Erythroblast (primary cell): Measurements from ENCODE around the gene FAAP100.

Source experiments
- DNase-seq, 2 experiments: peaks; one replicate each; lab custom pipeline; 2025; lab: John Stamatoyannopoulos, UW
- GATA1 ChIP-seq: IDR thresholded peaks from 2 replicates; pipeline ENCODE4 v1.6.1; 2011; ENCODE audit warnings: low read depth, mild to moderate bottlenecking, control low read depth, low read length, moderate library complexity
- POLR2A ChIP-seq: IDR thresholded peaks from 2 replicates; pipeline ENCODE4 v1.6.1; 2011; ENCODE audit warnings: mild to moderate bottlenecking, low read length

The FAAP100 gene

GRCh38 chr17:81580481-81580880 is 28.3 kb upstream of the FAAP100 start:
- peak; percentile 38 to 66 for DNase-seq
- TF ChIP-seq GATA1 (no peak), POLR2A (no peak)

GRCh38 chr17:81579821-81580321 is 27.7 kb upstream of the FAAP100 start:
- peak; percentile 39 to 43 for DNase-seq

GRCh38 chr17:81579298-81579697 is 27.1 kb upstream of the FAAP100 start:
- no peak for TF ChIP-seq POLR2A
- no peak for TF ChIP-seq GATA1
- DNase-seq = no peak

More at GRCh38 chr17:81579821-81580321, 27.7 kb upstream of the FAAP100 start:
- TF ChIP-seq POLR2A (no peak), GATA1 (no peak)

- no peak for TF ChIP-seq POLR2A
- TF ChIP-seq GATA1 = no peak
Measured at GRCh38 chr17:81578561-81579225, 26.5 kb upstream of the FAAP100 start.

GRCh38 chr17:81578038-81578441 is 25.9 kb upstream of the FAAP100 start:
- TF ChIP-seq POLR2A = no peak
- TF ChIP-seq GATA1 = no peak
- no peak for DNase-seq

More at GRCh38 chr17:81578561-81579225, 26.5 kb upstream of the FAAP100 start:
- DNase-seq = peak in 1 of 2 experiments; percentile 20

GRCh38 chr17:81577278-81578000 is 25.3 kb upstream of the FAAP100 start:
- DNase-seq = no peak
- TF ChIP-seq GATA1 = no peak
- TF ChIP-seq POLR2A = no peak

GRCh38 chr17:81576621-81577277 is 24.6 kb upstream of the FAAP100 start:
- no peak for DNase-seq
- TF ChIP-seq POLR2A (no peak), GATA1 (no peak)

- no peak for DNase-seq
- TF ChIP-seq POLR2A = no peak
- TF ChIP-seq GATA1 = no peak
Measured at GRCh38 chr17:81575836-81576235, 23.7 kb upstream of the FAAP100 start.

GRCh38 chr17:81574643-81574956 is 22.4 kb upstream of the FAAP100 start:
- TF ChIP-seq POLR2A = no peak
- TF ChIP-seq GATA1 = no peak
- DNase-seq = no peak

GRCh38 chr17:81573794-81574642 is 21.9 kb upstream of the FAAP100 start:
- no peak for TF ChIP-seq POLR2A
- no peak for TF ChIP-seq GATA1
- no peak for DNase-seq

GRCh38 chr17:81572563-81573168 is 20.5 kb upstream of the FAAP100 start:
- TF ChIP-seq GATA1 (no peak), POLR2A (no peak)
- no peak for DNase-seq

GRCh38 chr17:81570964-81571363 is 18.8 kb upstream of the FAAP100 start:
- DNase-seq = no peak
- TF ChIP-seq POLR2A (no peak), GATA1 (no peak)
